ENCODE measurements around the gene CAMKK2. TPM values are rescaled to one million over a fixed set of nuclear protein-coding genes. Genes with fewer than 3 reads are reported as not detected.

The CAMKK2 gene
- total and polyA plus RNA-seq, 9 of the 15 experiments (the other 6 are each of a cell fraction or from before 2014, with no cell fraction given): 4.3 to 32.0 (median 18.2) TPM

- FAIRE-seq: peak; percentile 70
- no peaks in the 10 kb centered on the region for H3K36me3 ChIP-seq (ENCODE audit: control insufficient read depth, insufficient read depth, low read length)
- no peaks in the 10 kb centered on the region for H3K9me3 ChIP-seq (replicated peaks; ENCODE audit: control insufficient read depth, insufficient read depth, low read depth, low read length)
- in situ Hi-C loops (cut with MboI): no loop called here
- POLR2A ChIA-PET: interaction anchor here (0.6 to 1.6 kb wide), 2 partner anchors 8 to 30 kb away, joined by 3 to 6 read pairs; no protein-coding TSS in a partner anchor
- no peaks in the 10 kb centered on the region for H3K79me2 ChIP-seq (ENCODE audit: control insufficient read depth, insufficient read depth, low read length)
- H3K9ac ChIP-seq (ENCODE audit: insufficient read depth in 1 of 2, low read depth in 2 of 2, low read length in 2 of 2): peak overlapping the region in 1 of 2 experiments; percentile 82; a peak in 2 of 4 replicates
- CTCF ChIA-PET (ENCODE audit: low intra/inter-chr PET ratio): interaction anchor here (0.7 kb wide), 1 partner anchor 268 kb away, joined by 4 read pairs; no protein-coding TSS in a partner anchor
- peak; percentile 53 to 66 (median 60) for DNase-seq (ENCODE audit: extremely low read depth in 1 of 4, low spot score in 3 of 4)
- intact Hi-C loops (cut with micrococcal nuclease): no loop called here
- BruUV-seq (replicated peaks): no TSS peak
- H3K9me1 ChIP-seq (ENCODE audit: control insufficient read depth, insufficient read depth, low read length): no peaks in the 10 kb centered on the region
- peak overlapping the region; percentile 53 for H2AFZ ChIP-seq (ENCODE audit: low read depth, low read length)
- peak; percentile 72 for ATAC-seq
- 30% methylated on average over 8 of the region's 9 CpGs for WGBS (ENCODE audit: insufficient coverage, low coverage, missing lambda C conversion rate)
- H3K4me1 ChIP-seq (replicated peaks in 1 of 2; ENCODE audit: control insufficient read depth in 2 of 2, insufficient read depth in 2 of 2, low read length in 2 of 2): peaks cover 8 to 17% of the 10 kb centered on the region in 2 experiments; a peak in 4 of 5 replicates
- H4K20me1 ChIP-seq (replicated peaks; ENCODE audit: control insufficient read depth, insufficient read depth, low read length): no peaks in the 10 kb centered on the region
- H3K27me3 ChIP-seq (ENCODE audit: control insufficient read depth in 2 of 2, insufficient read depth in 2 of 2, low read length in 2 of 2): no peaks in the 10 kb centered on the region
- no peak overlapping the region; the same call in 2 of the 3 replicates for H3K27ac ChIP-seq (ENCODE audit: extremely low read depth, low read depth, low read length)
- H3K4me2 ChIP-seq (ENCODE audit: insufficient read depth, low read length): peak overlapping the region; percentile 43
- H3K4me3 ChIP-seq: no peak overlapping the region
- TF ChIP-seq PHF8 (IDR thresholded peaks at IDR 0.05; ENCODE audit: borderline replicate concordance, low read length) (no peak), TCF3 (CRISPR knock-in tag; IDR thresholded peaks at IDR 0.05) (peak; percentile 85), ETV5 (CRISPR knock-in tag; IDR thresholded peaks at IDR 0.05; ENCODE audit: low read depth) (0 out of 2 replicates have a peak, but pooled peaks have one; percentile 20), GMEB1 (CRISPR knock-in tag; IDR thresholded peaks at IDR 0.05) (no peak), BCLAF1 (IDR thresholded peaks at IDR 0.05; ENCODE audit: borderline replicate concordance in 1 of 2, control insufficient read depth in 1 of 2, low read depth in 2 of 2, low read length in 1 of 2) (no peak), HINFP (tag; conservative IDR thresholded peaks at IDR 0.05; ENCODE audit: low read depth) (no peak), CXXC5 (CRISPR knock-in tag; IDR thresholded peaks at IDR 0.05) (peak; percentile 19; the same call in 1 of the 2 replicates), FOXK1 (CRISPR knock-in tag; IDR thresholded peaks at IDR 0.05; ENCODE audit: borderline replicate concordance) (no peak), SMARCE1 (IDR thresholded peaks at IDR 0.05) (peak; percentile 21; the same call in 1 of the 2 replicates), DPF2 (IDR thresholded peaks at IDR 0.05) (peak; percentile 39; the same call in 1 of the 2 replicates), NFIC (IDR thresholded peaks at IDR 0.05) (peak; percentile 18; the same call in 1 of the 2 replicates), CTCF (IDR thresholded peaks at IDR 0.05 in 2 of 3, conservative IDR thresholded peaks at IDR 0.05 in 1 of 3; ENCODE audit: insufficient read depth in 2 of 3, low read depth in 1 of 3, low read length in 3 of 3) (peak in 2 of 3 experiments; percentile 5 to 6; a peak in 1 of 6 replicates), BHLHE40 (IDR thresholded peaks at IDR 0.05; ENCODE audit: low read length) (0 out of 2 replicates have a peak, but pooled peaks have one; percentile 22)
Measured at GRCh38 chr12:121189619-121190155, 106.8 kb downstream of the CAMKK2 start.

Data from K562 (cell line).